SK-N-MC (cell line): ENCODE data around the gene ALG14.

Experiments used
- EZH2 ChIP-seq: fragments of 200-600 bp; sonication (generic); IDR thresholded peaks from one replicate; pipeline ENCODE4 v1.6.1; 2017; ENCODE audit warnings: antibody characterized with exemption
- FOXP2 ChIP-seq: optimal IDR thresholded peaks from 2 replicates; pipeline ENCODE3; 2011; ENCODE audit warnings: mild to moderate bottlenecking, moderate library complexity; ENCODE audit not compliant: insufficient read depth; ENCODE audit errors: extremely low read length, control extremely low read depth
- POLR2AphosphoS5 ChIP-seq: IDR thresholded peaks from 2 replicates; pipeline ENCODE4 v1.6.1; 2012; ENCODE audit warnings: mild to moderate bottlenecking, low read depth, low read length, borderline replicate concordance

DNA sequence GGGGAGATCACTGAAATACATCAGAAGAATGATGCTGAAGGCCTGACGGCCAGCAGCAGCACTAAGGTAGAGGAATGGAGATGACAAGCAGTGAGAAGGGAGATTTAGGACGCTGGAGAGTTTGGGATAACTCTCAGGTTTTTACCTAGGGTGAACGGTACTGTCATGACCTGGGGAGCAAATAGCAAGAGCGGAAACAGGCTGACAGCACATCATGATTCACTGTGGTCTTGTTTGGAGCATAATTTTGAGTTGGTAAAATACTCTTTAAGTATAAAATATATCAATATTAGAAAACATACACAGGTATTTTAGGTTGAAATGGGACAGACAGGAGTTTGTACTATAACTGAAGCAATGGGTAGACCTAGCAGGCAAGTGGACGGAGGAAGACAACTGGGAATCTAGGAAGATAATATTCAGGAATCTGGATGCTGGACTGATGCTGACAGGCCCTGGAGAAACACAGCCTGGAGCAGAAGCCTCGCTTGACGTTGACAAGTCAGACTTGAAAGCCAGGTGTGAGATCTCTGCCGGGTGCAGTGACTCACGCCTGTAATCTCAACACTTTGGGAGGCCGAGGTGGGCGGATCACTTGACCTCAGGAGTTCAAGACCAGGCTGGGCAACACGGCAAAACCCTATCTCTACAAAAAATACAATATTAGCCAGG, 33.3 kb downstream of the ALG14 start:
- TF ChIP-seq POLR2AphosphoS5 (no peak), EZH2 (no peak), FOXP2 (no peak)
